GM12878 (cell line): ENCODE measurements around the gene WWOX. TPM values are rescaled to one million over a fixed set of nuclear protein-coding genes. Genes with fewer than 3 reads are reported as not detected.

Source experiments
- ATAC-seq: fragments of 200-7000 bp; cut with Tn5 transposase; 3 replicates; pipeline ENCODE4 v1.9.1; 2020; ENCODE audit warnings: mild to moderate bottlenecking, moderate library complexity
- BruUV-seq: library from RNA; stranded (reverse); fragments of 400-500 nt; replicated peaks from 2 replicates; lab custom pipeline; 2021; lab: Mats Ljungman, UMichigan
- CTCF ChIA-PET: fragments of 300-600 bp; sonication (Branson Sonifier 250); formaldehyde crosslinking; extraction: SDS; loops from one replicate; lab custom pipeline; 2021; ENCODE audit warnings: inconsistent platforms; lab: Yijun Ruan, JAX
- POLR2A ChIA-PET: fragments of 350-600 bp; formaldehyde crosslinking; extraction: SDS; loops from one replicate; lab custom pipeline; 2021; ENCODE audit warnings: inconsistent platforms; lab: Charles Lee
- RAD21 ChIA-PET: fragments of 300-600 bp; sonication (Branson Sonifier 250); formaldehyde crosslinking; loops from one replicate; lab custom pipeline; 2023; ENCODE audit warnings: antibody characterized with exemption; ENCODE audit not compliant: unreplicated experiment; lab: Charles Lee
- SMC1A ChIA-PET: fragments of 300-600 bp; sonication (Branson Sonifier 250); formaldehyde crosslinking; loops from one replicate; lab custom pipeline; 2023; ENCODE audit not compliant: unreplicated experiment, uncharacterized antibody; lab: Charles Lee
- DNase-seq: peaks from one replicate; pipeline ENCODE4 v3.0.0-alpha.2; 2011; ENCODE audit warnings: low read depth, low spot score
- FAIRE-seq: peaks from 3 replicates; lab custom pipeline; 2011; peaks lifted over from hg19 to GRCh38; lab: Jason Lieb, UNC
- H2AFZ ChIP-seq: 2 replicates; pipeline ENCODE4 v1.6.0; 2011; ENCODE audit warnings: low read depth, low read length, control low read depth; ENCODE audit not compliant: control insufficient read depth
- H3K27ac ChIP-seq: 2 replicates; pipeline ENCODE4 v1.5.1; 2011; ENCODE audit warnings: control low read depth; ENCODE audit not compliant: control insufficient read depth, insufficient read depth
- H3K27me3 ChIP-seq, 2 experiments: replicated peaks in 1 of 2; 2 replicates each; pipeline versions ENCODE4 v1.6.0 to v1.6.1; 2011; ENCODE audit warnings: low read length in 1 of 2; ENCODE audit not compliant: control insufficient read depth in 2 of 2, insufficient read depth in 2 of 2
- H3K36me3 ChIP-seq, 2 experiments: 2 replicates each; pipeline ENCODE4 v1.5.1; 2011; ENCODE audit warnings: low read length in 1 of 2; ENCODE audit not compliant: control insufficient read depth in 2 of 2, insufficient read depth in 2 of 2
- H3K4me1 ChIP-seq: 2 replicates; pipeline ENCODE4 v1.6.1; 2011; ENCODE audit warnings: mild to moderate bottlenecking, low read length, moderate library complexity, mixed read lengths; ENCODE audit not compliant: control insufficient read depth, insufficient read depth
- H3K4me2 ChIP-seq: 2 replicates; pipeline ENCODE4 v1.6.0; 2011; ENCODE audit warnings: control low read depth; ENCODE audit not compliant: control insufficient read depth, insufficient read depth
- H3K4me3 ChIP-seq: fragments of 200-600 bp; sonication (generic); 2 replicates; pipeline ENCODE4 v1.5.1; 2016
- H3K79me2 ChIP-seq: 2 replicates; pipeline ENCODE4 v1.6.0; 2011; ENCODE audit warnings: low read length; ENCODE audit not compliant: control insufficient read depth, insufficient read depth
- H3K9ac ChIP-seq: 2 replicates; pipeline ENCODE4 v1.8.0; 2011; ENCODE audit warnings: low read length, control low read depth, mixed read lengths; ENCODE audit not compliant: control insufficient read depth, insufficient read depth
- H3K9me3 ChIP-seq: replicated peaks from 3 replicates; pipeline ENCODE4 v1.5.1; 2011; ENCODE audit warnings: mild to moderate bottlenecking, low read length; ENCODE audit not compliant: control insufficient read depth, insufficient read depth
- H4K20me1 ChIP-seq: 2 replicates; pipeline ENCODE4 v1.6.0; 2011; ENCODE audit not compliant: control insufficient read depth, insufficient read depth
- ATF2 ChIP-seq: IDR thresholded peaks from 2 replicates; pipeline ENCODE4 v1.6.1; 2012; ENCODE audit warnings: low read length, inconsistent platforms
- BACH1 ChIP-seq: fragments of 450-650 bp; IDR thresholded peaks from 2 replicates; pipeline ENCODE4 v1.6.1; 2017; ENCODE audit warnings: mild to moderate bottlenecking, borderline replicate concordance
- CREM ChIP-seq: IDR thresholded peaks from 2 replicates; pipeline ENCODE4 v1.6.1; 2014; ENCODE audit warnings: antibody characterized with exemption, low read depth
- IRF4 ChIP-seq: IDR thresholded peaks from 2 replicates; pipeline ENCODE4 v1.6.1; 2011; ENCODE audit warnings: low read depth, low read length
- MEF2A ChIP-seq: IDR thresholded peaks from 2 replicates; pipeline ENCODE4 v1.6.1; 2011; ENCODE audit warnings: low read depth, mild to moderate bottlenecking, low read length, moderate library complexity; ENCODE audit not compliant: insufficient read depth
- MEF2B ChIP-seq: fragments of 450-650 bp; IDR thresholded peaks from 2 replicates; pipeline ENCODE4 v1.6.1; 2018; ENCODE audit warnings: mild to moderate bottlenecking, moderate library complexity; ENCODE audit not compliant: partially characterized antibody, poor library complexity, severe bottlenecking
- MLLT1 ChIP-seq: fragments of 450-650 bp; IDR thresholded peaks from 2 replicates; pipeline ENCODE4 v1.6.1; 2016; ENCODE audit warnings: mild to moderate bottlenecking
- MYC ChIP-seq: IDR thresholded peaks from 2 replicates; pipeline ENCODE4 v1.6.1; 2011; ENCODE audit warnings: mild to moderate bottlenecking, low read length, moderate library complexity, inconsistent platforms; ENCODE audit not compliant: insufficient read depth, insufficient replicate concordance, insufficient read length, severe bottlenecking
- NR2C2 ChIP-seq: IDR thresholded peaks from 2 replicates; pipeline ENCODE4 v1.6.1; 2011; ENCODE audit warnings: borderline replicate concordance, low read depth; ENCODE audit not compliant: control insufficient read depth, insufficient read length
- RB1 ChIP-seq: fragments of 450-650 bp; formaldehyde crosslinking; IDR thresholded peaks from 2 replicates; pipeline ENCODE4 v1.6.1; 2017; ENCODE audit warnings: mild to moderate bottlenecking, borderline replicate concordance
- RELA ChIP-seq: fragments of 450-650 bp; IDR thresholded peaks from 2 replicates; pipeline ENCODE4 v1.8.0; 2014; ENCODE audit warnings: borderline replicate concordance; ENCODE audit not compliant: partially characterized antibody
- TAF1 ChIP-seq: IDR thresholded peaks from 2 replicates; pipeline ENCODE4 v1.6.1; 2011; ENCODE audit warnings: mild to moderate bottlenecking, low read depth, low read length, borderline replicate concordance
- TARDBP ChIP-seq: IDR thresholded peaks from 2 replicates; pipeline ENCODE4 v1.6.1; 2016; ENCODE audit warnings: borderline replicate concordance
- USF2 ChIP-seq: IDR thresholded peaks from 2 replicates; pipeline ENCODE4 v1.6.1; 2011; ENCODE audit warnings: low read depth, low read length, improper control_type of control experiment, borderline replicate concordance
- WGBS: methylation state at CpG from one replicate; pipeline ENCODE4 v1.1.6; 2016; ENCODE audit warnings: low lambda C conversion rate; ENCODE audit not compliant: insufficient replicate concordance, insufficient coverage; ENCODE audit errors: missing lambda C conversion rate; 5-methylcytosine and 5-hydroxymethylcytosine counted together
- in situ Hi-C: fragments of 300-500 bp; cut with MboI; formaldehyde crosslinking; loops from 9 replicates; pipeline ENCODE4 v1.14.3; 2018; ENCODE audit warnings: mixed read lengths
- intact Hi-C: fragments of 100-400 bp; cut with micrococcal nuclease; formaldehyde crosslinking; loops from one replicate; pipeline ENCODE4 v1.14.2; 2022; ENCODE audit not compliant: unreplicated experiment
- polyA plus RNA-seq, 11 experiments: library from polyadenylated mRNA; depleted of rRNA in 4 of 11; unstranded in 6 of 11; stranded (reverse) in 5 of 11; fragments of >200 nt; fragmentation: Nextera tagmentation in 4 of 11; fragmentation: Illumina TruSeq in 1 of 11; extraction: Ambion mirVana in 4 of 11; extraction: Trizol in 1 of 11; gene quantifications; 1 replicate in 1 of 11; 2 replicates in 10 of 11; pipeline versions ENCODE4 v1.2.1 to v1.2.3, GENCODE V29; 2011 to 2016; ENCODE audit warnings: inconsistent platforms in 2 of 11, missing spikeins in 2 of 11, low read depth in 1 of 11
- total RNA-seq, 4 experiments: library from RNA; depleted of rRNA in 3 of 4; stranded (reverse); fragments of >200 nt in 3 of 4; fragmentation: Illumina TruSeq in 1 of 4; extraction: Trizol in 1 of 4; gene quantifications; 2 replicates each; pipeline versions ENCODE4 v1.2.1 to v1.2.3, GENCODE V29; 2013 to 2021

The WWOX gene
- total and polyA plus RNA-seq, 10 of the 15 experiments (the other 5 are each of a cell fraction or from before 2014, with no cell fraction given), result 2.8 to 24.4 (median 17.8) TPM

- no peak overlapping the region for H2AFZ ChIP-seq
- intact Hi-C loops (no loop called here), in situ Hi-C loops (no loop called here)
- no TSS peak for BruUV-seq
- FAIRE-seq, result no peak
- no peak overlapping the region for H3K9ac ChIP-seq
- H3K36me3 ChIP-seq, result no peaks in the 10 kb centered on the region
- no peaks in the 10 kb centered on the region for H4K20me1 ChIP-seq
- TF ChIP-seq MEF2A, result no peak
- ChIA-PET POLR2A (interaction anchor here (0.6 kb wide), 1 partner anchor 1336 kb away, joined by 3 read pairs; no protein-coding TSS in a partner anchor), CTCF (interaction anchor here (1.0 to 1.2 kb wide), 3 partner anchors 10 to 100 kb away, joined by 3 read pairs; no protein-coding TSS in a partner anchor), SMC1A (no interaction called here), RAD21 (interaction anchor here (0.9 kb wide), 1 partner anchor 428 kb away, joined by 3 read pairs; no protein-coding TSS in a partner anchor)
- H3K4me1 ChIP-seq, result peaks cover 10% of the 10 kb centered on the region; the same call in 1 of the 2 replicates
- no peak overlapping the region for H3K4me3 ChIP-seq
- H3K9me3 ChIP-seq, result no peaks in the 10 kb centered on the region
- H3K27ac ChIP-seq, result no peak overlapping the region
- DNase-seq, result no peak
- H3K27me3 ChIP-seq, result no peaks in the 10 kb centered on the region
- H3K79me2 ChIP-seq, result peaks cover 4% of the 10 kb centered on the region
- WGBS, result 91% methylated on average over 11 of the region's 11 CpGs
- no peak overlapping the region for H3K4me2 ChIP-seq
- no peak for ATAC-seq
These were observed 3.4 kb downstream of the WWOX start for GRCh38 chr16:78102865-78103264.

GRCh38 chr16:78105517-78105916 is 6.1 kb downstream of the WWOX start:
- ChIA-PET SMC1A (no interaction called here), RAD21 (interaction anchor here (0.8 kb wide), 1 partner anchor 75 kb away, joined by 3 read pairs; no protein-coding TSS in a partner anchor), POLR2A (no interaction called here), CTCF (no interaction called here)
- intact Hi-C loops, result no loop called here
- Histone ChIP-seq H3K4me2 (no peak overlapping the region), H3K79me2 (no peaks in the 10 kb centered on the region; the same call in none of the 2 replicates), H3K36me3 (no peaks in the 10 kb centered on the region), H4K20me1 (no peaks in the 10 kb centered on the region), H3K27ac (no peak overlapping the region), H3K4me1 (peaks cover 2% of the 10 kb centered on the region; the same call in 1 of the 2 replicates), H3K9me3 (no peaks in the 10 kb centered on the region), H3K27me3 (no peaks in the 10 kb centered on the region), H2AFZ (no peak overlapping the region), H3K9ac (no peak overlapping the region), H3K4me3 (no peak overlapping the region)
- ATAC-seq (no peak), FAIRE-seq (no peak), DNase-seq (no peak)
- 99% methylated on average over 4 of the region's 4 CpGs for WGBS
- in situ Hi-C loops, result no loop called here
- no TSS peak for BruUV-seq
- TF ChIP-seq IRF4 (no peak), ATF2 (no peak), NR2C2 (no peak), BACH1 (no peak), TAF1 (no peak), RB1 (no peak), MYC (no peak), MLLT1 (no peak), CREM (no peak), MEF2B (no peak), RELA (no peak), USF2 (no peak), TARDBP (no peak)
